Subcutaneous abdominal adipose tissue (tissue), 5 donors: ENCODE measurements around the gene ASMTL.
"Not testable (repeated sequence)": the region's sequence is repeated elsewhere in the genome, so short reads cannot be mapped to it uniquely, and the experiment has no call there.

Source experiments
- H3K27ac ChIP-seq: one replicate; pipeline ENCODE4 v1.7.0; 2013; ENCODE audit warnings: low read depth, mild to moderate bottlenecking, inconsistent platforms, low read length, moderate library complexity
- H3K27me3 ChIP-seq, 5 donors: one replicate each; pipeline ENCODE4 v1.7.0; 2013; ENCODE audit warnings: low read length in 5 of 5, inconsistent platforms in 1 of 5; ENCODE audit not compliant: control insufficient read depth in 5 of 5, insufficient read depth in 4 of 5
- H3K36me3 ChIP-seq, 5 donors: one replicate each; pipeline ENCODE4 v1.7.0; 2013; ENCODE audit warnings: low read length in 5 of 5; ENCODE audit not compliant: control insufficient read depth in 5 of 5, insufficient read depth in 5 of 5
- H3K4me1 ChIP-seq, 5 donors: one replicate each; pipeline ENCODE4 v1.7.0; 2013; ENCODE audit warnings: low read length in 5 of 5, mild to moderate bottlenecking in 3 of 5, moderate library complexity in 1 of 5; ENCODE audit not compliant: control insufficient read depth in 5 of 5, insufficient read depth in 5 of 5
- H3K4me3 ChIP-seq, 5 donors: one replicate each; pipeline ENCODE4 v1.7.0; 2013; ENCODE audit warnings: low read length in 5 of 5, low read depth in 1 of 5
- H3K9ac ChIP-seq, 5 donors: one replicate each; pipeline ENCODE4 v1.7.0; 2013; ENCODE audit warnings: low read length in 5 of 5, mild to moderate bottlenecking in 4 of 5, moderate library complexity in 3 of 5
- H3K9me3 ChIP-seq, 5 donors: one replicate each; pipeline ENCODE4 v1.7.0; 2013; ENCODE audit warnings: low read length in 5 of 5; ENCODE audit not compliant: control insufficient read depth in 5 of 5
- donor health status: healthy.
- donor health status: healthy.
- donor health status: healthy.
- donor health status: healthy.
- donor health status: healthy.

The ASMTL gene

DNA sequence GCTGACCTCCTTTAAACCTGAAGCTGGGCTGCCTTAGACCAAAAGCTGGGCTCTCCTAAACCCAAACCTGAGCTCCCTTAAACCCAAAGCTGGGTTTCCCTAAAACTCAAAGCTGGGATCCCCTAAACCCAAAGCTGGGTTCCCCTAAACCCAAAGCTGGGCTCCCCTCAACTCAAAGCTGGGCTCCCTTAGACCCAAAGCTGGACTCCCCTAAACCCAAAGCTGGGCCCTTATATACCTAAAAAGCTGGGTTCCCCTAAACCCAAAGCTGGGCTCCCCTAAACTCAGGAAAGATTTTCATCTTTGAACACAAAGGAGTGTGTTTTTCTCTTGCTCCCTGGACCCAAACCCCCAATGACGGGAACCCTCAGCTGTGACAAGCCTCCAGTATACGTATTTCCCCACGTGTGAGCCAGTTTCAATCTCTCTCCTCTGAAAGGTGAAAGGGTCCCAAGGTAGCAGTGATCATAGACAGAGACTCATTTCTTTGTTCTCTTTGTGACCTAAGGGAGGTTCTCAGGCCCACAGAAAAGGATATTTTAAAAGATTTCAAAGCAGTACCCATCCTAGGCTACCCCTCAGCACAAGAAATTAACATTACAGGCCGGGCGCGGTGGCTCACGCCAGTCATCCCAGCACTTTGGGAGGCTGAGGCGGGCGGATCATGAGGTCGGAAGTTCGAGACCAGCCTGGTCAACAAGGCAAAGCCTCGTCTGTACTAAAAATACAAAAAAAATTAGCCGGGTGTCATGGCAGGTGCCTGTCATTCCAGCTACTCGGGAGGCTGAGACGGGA lies 31.3 kb upstream of the ASMTL start:
- no peak overlapping the region for H3K27ac ChIP-seq
- H3K4me3 ChIP-seq = no peak overlapping the region
- peaks cover 0 to 8% (median 0%) of the 10 kb centered on the region in 5 donors for H3K27me3 ChIP-seq
- H3K9ac ChIP-seq = no peak overlapping the region
- H3K9me3 ChIP-seq = peaks cover 0 to 11% (median 5%) of the 10 kb centered on the region in 5 donors
- H3K4me1 ChIP-seq = peaks cover 4 to 40% (median 22%) of the 10 kb centered on the region in 5 donors
- H3K36me3 ChIP-seq = no peaks in the 10 kb centered on the region

DNA sequence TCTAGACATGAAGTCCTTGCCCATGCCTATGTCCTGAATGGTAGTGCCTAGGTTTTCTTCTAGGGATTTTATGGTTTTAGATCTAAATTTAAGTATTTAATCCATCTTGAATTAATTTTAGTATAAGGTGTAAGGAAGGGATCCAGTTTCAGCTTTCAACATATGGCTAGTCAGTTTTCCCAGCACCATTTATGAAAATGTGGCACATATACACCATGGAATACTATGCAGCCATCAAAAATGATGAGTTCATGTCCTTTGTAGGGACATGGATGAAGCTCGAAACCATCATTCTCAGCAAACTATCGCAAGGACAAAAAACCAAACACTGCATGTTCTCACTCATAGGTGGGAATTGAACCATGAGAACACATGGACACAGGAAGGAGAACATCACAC lies 29.8 kb upstream of the ASMTL start:
- not testable (repeated sequence) for H3K4me3 ChIP-seq, H3K36me3 ChIP-seq, H3K27me3 ChIP-seq, H3K27ac ChIP-seq, H3K9ac ChIP-seq
- peaks cover 4 to 36% (median 22%) of the 10 kb centered on the region in 5 donors for H3K4me1 ChIP-seq
- peaks cover 0 to 11% (median 5%) of the 10 kb centered on the region in 5 donors for H3K9me3 ChIP-seq

DNA sequence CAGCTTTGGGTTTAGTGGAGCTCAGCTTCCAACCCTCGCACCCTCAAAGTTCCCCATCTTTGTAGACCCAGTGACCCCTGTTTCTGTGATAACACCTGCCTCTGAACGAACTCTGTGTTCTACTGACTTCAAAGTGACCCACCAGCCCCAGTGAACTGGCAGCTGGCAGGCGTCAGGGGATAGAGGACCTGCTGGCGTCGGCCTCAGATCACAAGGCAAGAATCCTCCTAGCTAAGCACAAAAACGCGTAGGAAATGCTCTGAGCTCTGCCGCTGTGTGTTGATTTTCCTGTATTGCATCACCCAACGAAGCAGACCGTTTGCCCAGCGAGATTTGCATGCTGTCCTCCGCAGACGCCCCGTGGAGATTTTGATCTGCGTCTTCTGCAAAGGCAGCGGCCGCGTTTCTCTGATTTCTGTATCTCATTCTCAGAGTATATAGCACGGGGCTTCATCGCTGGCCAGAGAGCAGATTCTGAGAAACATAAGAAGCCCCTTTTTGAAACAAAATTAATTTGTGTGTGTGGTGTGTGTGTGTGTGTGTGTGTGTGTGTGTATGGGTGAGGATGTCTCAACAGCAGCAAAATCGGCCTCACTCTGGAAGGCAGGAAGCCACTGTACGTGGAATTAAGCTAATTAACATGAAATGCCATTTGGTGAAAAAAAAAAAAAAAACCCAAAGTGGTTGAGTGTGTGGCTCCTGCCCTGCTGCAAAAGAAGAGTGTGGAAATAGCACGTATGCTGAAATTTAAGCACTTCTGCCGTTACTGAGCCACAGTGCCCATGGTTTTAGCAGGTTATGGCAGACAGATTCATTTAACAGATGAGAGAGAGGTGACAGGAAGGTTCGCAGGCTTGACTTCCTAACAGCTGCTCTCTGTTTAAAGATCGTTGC lies 29.2 kb upstream of the ASMTL start:
- Histone ChIP-seq H3K36me3 (no peaks in the 10 kb centered on the region), H3K27me3 (no peaks in the 10 kb centered on the region), H3K9ac (peak overlapping the region in 1 of 5 donors; percentile 14), H3K4me3 (peak overlapping the region in 4 of 5 donors; percentile 12 to 38 (median 28)), H3K9me3 (peaks cover 0 to 11% (median 5%) of the 10 kb centered on the region in 5 donors), H3K27ac (peak overlapping the region; percentile 41), H3K4me1 (peaks cover 0 to 30% (median 16%) of the 10 kb centered on the region in 5 donors)

DNA sequence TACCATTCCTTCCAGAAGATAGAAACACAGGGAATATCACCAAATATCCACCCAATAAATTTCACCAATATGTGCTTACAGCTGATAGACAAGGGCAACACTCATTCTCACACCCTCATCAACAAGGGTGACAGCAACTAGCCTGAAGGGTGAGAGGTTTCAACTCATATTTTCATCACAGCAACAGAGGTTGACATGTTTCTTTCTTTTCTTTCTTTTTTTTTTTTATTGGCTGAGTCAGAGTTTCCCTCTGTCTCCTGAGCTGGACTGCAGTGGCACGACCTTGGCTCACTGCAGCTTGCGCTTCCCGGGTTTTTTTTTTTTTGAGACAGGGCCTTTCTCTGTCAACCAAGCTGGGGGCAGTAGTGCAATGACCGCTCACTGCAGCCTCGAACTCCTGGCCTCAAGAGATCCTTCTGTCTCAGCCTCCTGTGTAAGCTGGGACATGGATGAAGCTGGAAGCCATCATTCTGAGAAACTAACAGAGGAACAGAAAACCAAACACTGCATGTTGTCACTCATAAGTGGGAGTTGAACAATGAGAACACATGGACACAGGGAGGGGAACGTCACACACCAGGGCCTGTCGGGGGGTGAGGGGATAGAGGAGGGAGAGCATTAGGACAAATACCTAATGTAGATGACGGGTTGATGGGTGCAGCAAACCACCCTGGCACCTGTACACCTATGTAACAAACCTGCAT lies 27.5 kb upstream of the ASMTL start:
- no peaks in the 10 kb centered on the region for H3K36me3 ChIP-seq
- no peaks in the 10 kb centered on the region for H3K27me3 ChIP-seq
- H3K9ac ChIP-seq = no peak overlapping the region
- H3K4me3 ChIP-seq = no peak overlapping the region
- peaks cover 0 to 8% (median 2%) of the 10 kb centered on the region in 5 donors for H3K9me3 ChIP-seq
- H3K4me1 ChIP-seq = peaks cover 0 to 21% (median 11%) of the 10 kb centered on the region in 5 donors
- no peak overlapping the region for H3K27ac ChIP-seq

DNA sequence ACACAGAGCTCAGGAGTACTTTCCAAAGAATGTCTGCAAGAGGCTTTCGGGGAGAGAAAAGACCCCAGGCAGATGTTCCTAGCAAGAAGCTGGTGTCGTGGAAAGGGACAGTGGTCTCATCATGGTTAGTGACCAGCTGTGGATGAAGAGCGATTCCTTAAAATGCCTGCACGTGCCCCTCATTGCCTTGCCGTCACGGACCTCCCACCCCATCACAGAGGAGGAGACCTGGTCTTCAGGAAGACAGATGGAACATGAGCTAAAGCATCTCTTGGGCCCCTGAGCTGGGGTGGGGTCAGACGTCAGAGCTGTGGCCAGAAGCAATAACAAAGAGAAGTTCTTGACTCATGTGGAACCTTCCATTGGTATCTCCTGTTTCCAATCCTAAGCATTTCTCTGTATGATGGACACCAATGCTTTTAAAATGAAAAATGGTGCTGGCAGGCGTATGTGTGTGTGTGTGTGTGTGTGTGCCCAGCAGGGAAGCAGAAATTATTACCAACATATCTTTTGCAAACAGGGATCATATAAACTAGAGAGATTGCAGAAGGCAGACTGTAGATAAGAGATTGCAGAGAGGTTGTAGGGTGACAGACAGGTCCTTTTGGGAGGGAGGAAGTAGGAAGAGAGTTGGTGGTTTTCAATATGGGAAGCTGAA lies 25.2 kb upstream of the ASMTL start:
- Histone ChIP-seq H3K4me3 (no peak overlapping the region), H3K27me3 (no peaks in the 10 kb centered on the region), H3K27ac (no peak overlapping the region), H3K9ac (no peak overlapping the region), H3K36me3 (no peaks in the 10 kb centered on the region), H3K4me1 (peaks cover 0 to 17% (median 11%) of the 10 kb centered on the region in 5 donors), H3K9me3 (peaks cover 0 to 8% (median 2%) of the 10 kb centered on the region in 5 donors)

DNA sequence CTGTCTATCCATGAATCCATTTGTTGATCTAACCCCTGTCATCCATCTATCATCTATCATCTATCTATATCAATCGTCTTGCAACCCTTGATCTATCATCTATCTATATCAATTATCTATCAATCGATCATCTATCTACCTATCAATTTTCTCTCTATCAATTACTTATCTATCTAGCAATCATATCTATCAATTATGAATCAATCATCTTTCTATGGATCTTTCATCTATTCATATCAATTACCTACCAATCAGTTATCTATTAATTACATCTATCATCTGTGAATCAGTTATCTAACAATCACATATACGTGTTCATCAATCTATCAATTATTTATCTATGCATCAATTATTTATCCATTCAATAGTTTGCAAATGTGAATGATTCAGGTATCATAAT lies 24.5 kb upstream of the ASMTL start:
- no peaks in the 10 kb centered on the region for H3K36me3 ChIP-seq
- H3K4me3 ChIP-seq = no peak overlapping the region
- no peak overlapping the region for H3K27ac ChIP-seq
- H3K9ac ChIP-seq = no peak overlapping the region
- peaks cover 0 to 15% (median 11%) of the 10 kb centered on the region in 5 donors for H3K4me1 ChIP-seq
- H3K27me3 ChIP-seq = no peaks in the 10 kb centered on the region
- H3K9me3 ChIP-seq = peaks cover 0 to 8% (median 2%) of the 10 kb centered on the region in 5 donors

DNA sequence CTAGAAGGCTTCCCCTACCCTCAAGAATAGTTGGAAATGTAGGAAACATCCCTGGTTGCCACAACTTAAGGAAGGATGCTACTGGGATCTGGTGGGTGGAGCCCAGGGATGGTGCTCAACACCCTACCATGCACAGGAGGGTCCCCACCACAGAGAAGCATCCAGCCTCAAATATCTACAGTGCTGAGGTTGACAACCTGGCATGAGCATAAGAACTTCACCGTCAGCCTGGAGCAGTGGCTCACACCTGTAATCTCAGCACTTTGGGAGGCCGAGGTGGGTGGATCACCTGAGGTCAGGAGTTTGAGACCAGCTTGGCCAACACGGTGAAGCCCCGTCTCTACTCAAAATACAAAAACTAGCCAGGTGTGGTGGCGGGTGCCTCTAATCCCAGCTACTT lies 24.0 kb upstream of the ASMTL start:
- H3K27me3 ChIP-seq = no peaks in the 10 kb centered on the region
- H3K4me1 ChIP-seq = peaks cover 0 to 10% (median 7%) of the 10 kb centered on the region in 5 donors
- no peak overlapping the region for H3K9ac ChIP-seq
- peaks cover 0 to 8% (median 2%) of the 10 kb centered on the region in 5 donors for H3K9me3 ChIP-seq
- H3K36me3 ChIP-seq = no peaks in the 10 kb centered on the region
- no peak overlapping the region for H3K27ac ChIP-seq
- H3K4me3 ChIP-seq = no peak overlapping the region

DNA sequence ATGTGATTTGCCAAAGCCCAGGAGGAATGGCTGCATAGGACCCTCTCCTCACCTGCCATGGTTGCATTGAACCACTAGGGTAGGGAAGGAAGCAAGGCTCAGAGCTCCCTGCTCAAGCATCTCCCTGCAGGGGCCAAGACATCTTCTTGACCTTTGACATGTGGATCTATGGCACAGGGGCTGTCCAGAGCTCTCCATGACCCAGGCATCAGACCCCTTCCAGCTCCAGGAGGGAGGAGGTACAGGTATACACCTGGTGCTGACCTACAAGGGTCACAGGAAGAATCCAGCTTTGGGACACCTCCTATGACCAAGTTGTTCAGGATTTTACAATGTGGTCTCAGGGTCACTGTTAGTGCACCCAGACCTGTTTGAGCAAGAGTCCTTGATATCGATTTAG lies 23.2 kb upstream of the ASMTL start:
- H3K9me3 ChIP-seq = peaks cover 0 to 8% (median 2%) of the 10 kb centered on the region in 5 donors
- H3K4me1 ChIP-seq = peaks cover 0 to 2% (median 0%) of the 10 kb centered on the region in 5 donors
- no peaks in the 10 kb centered on the region for H3K36me3 ChIP-seq
- H3K9ac ChIP-seq = no peak overlapping the region
- no peaks in the 10 kb centered on the region for H3K27me3 ChIP-seq
- no peak overlapping the region for H3K4me3 ChIP-seq
- H3K27ac ChIP-seq = no peak overlapping the region

DNA sequence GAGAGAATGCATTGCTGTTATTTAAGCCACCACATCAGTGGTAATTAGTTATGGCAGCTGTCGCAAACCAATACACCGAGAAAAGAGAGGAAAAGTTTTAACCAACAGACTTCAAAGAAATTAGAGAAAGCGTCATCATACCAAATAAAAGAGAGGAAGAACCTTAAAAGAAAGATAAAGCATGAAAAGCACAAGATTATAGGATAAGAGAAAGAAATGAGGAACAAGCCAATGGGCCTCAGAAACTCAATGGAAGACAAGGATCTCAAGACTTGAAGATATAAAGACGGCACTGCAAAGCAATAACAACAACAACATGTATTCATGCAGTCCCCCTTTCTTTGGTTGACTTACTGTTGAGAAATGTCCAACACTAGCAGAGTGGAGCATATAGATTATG lies 22.8 kb upstream of the ASMTL start:
- Histone ChIP-seq H3K27ac (no peak overlapping the region), H3K36me3 (no peaks in the 10 kb centered on the region), H3K27me3 (no peaks in the 10 kb centered on the region), H3K4me1 (no peaks in the 10 kb centered on the region), H3K4me3 (no peak overlapping the region), H3K9me3 (peaks cover 0 to 8% (median 2%) of the 10 kb centered on the region in 5 donors), H3K9ac (no peak overlapping the region)
